22Rv1 (cell line): ENCODE results near the gene ENO4.

Source experiments
- ZFX ChIP-seq: fragments of 450-650 bp; IDR thresholded peaks from 2 replicates; pipeline ENCODE4 v1.6.1; 2017; ENCODE audit warnings: antibody characterized with exemption, borderline replicate concordance
- TF ChIP-seq, protein P1 (sequence below): fragments of 450-650 bp; IDR thresholded peaks from 2 replicates; pipeline ENCODE4 v1.5.1; 2017; ENCODE audit warnings: mild to moderate bottlenecking

DNA sequence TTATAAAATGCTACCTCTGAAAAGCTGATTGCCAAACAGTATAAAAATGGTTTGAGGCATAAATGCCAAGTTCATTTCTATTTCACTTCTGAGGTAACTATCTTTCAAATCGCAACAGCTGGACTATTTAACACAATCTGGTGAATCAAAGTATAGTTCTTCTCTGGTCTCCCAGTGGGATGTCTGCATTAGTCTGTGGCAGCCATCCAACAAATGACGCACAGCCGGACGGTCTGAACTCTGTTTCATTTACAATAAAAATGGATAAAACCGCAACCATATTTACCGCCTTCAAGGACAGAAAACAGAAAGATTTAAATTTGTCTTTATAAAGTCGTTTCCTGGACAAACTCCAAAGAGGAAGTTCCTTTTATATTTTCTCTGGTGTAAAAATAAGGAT is 41.9 kb downstream of the ENO4 start:
- TF ChIP-seq, protein P1, sequence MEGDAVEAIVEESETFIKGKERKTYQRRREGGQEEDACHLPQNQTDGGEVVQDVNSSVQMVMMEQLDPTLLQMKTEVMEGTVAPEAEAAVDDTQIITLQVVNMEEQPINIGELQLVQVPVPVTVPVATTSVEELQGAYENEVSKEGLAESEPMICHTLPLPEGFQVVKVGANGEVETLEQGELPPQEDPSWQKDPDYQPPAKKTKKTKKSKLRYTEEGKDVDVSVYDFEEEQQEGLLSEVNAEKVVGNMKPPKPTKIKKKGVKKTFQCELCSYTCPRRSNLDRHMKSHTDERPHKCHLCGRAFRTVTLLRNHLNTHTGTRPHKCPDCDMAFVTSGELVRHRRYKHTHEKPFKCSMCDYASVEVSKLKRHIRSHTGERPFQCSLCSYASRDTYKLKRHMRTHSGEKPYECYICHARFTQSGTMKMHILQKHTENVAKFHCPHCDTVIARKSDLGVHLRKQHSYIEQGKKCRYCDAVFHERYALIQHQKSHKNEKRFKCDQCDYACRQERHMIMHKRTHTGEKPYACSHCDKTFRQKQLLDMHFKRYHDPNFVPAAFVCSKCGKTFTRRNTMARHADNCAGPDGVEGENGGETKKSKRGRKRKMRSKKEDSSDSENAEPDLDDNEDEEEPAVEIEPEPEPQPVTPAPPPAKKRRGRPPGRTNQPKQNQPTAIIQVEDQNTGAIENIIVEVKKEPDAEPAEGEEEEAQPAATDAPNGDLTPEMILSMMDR, result no peak
- no peak for TF ChIP-seq ZFX
